ENCODE measurements around the gene ATP6V1G1.
A peak's percentile ranks its signal among the peaks of the same experiment; 100 is the strongest.
"Not testable (repeated sequence)": the region's sequence is repeated elsewhere in the genome, so short reads cannot be mapped to it uniquely, and the experiment has no call there.

The ATP6V1G1 gene

DNA sequence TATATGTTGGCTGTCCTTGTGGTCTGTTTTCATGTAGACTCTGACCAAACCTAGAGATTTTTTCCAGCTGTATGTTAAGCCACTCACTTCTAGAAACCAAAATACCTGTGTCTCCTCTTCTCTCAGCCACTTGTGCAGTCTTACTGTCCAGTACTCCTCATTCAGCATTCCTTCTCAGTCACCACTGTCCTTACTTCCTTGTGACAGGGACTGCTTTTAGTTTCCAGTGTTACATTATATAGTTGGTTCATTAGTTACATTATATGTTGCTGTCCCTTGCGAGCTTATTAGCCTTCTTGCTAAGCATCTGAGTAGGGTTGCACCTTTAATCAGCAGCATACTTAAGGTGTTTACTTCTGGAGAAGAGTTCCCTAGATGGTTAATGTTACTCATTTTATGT is 4.3 kb downstream of the ATP6V1G1 start:
- H3K4me3 ChIP-seq (ENCODE audit: control insufficient read depth, low read depth, low read length), result no peak overlapping the region
- TF ChIP-seq, protein P1, sequence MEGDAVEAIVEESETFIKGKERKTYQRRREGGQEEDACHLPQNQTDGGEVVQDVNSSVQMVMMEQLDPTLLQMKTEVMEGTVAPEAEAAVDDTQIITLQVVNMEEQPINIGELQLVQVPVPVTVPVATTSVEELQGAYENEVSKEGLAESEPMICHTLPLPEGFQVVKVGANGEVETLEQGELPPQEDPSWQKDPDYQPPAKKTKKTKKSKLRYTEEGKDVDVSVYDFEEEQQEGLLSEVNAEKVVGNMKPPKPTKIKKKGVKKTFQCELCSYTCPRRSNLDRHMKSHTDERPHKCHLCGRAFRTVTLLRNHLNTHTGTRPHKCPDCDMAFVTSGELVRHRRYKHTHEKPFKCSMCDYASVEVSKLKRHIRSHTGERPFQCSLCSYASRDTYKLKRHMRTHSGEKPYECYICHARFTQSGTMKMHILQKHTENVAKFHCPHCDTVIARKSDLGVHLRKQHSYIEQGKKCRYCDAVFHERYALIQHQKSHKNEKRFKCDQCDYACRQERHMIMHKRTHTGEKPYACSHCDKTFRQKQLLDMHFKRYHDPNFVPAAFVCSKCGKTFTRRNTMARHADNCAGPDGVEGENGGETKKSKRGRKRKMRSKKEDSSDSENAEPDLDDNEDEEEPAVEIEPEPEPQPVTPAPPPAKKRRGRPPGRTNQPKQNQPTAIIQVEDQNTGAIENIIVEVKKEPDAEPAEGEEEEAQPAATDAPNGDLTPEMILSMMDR (conservative IDR thresholded peaks at IDR 0.05; ENCODE audit: control insufficient read depth, insufficient read depth, low read depth, low read length), result no peak
- DNase-seq (ENCODE audit: low read depth), result no peak

- no peak overlapping the region for H3K4me3 ChIP-seq (ENCODE audit: control insufficient read depth, low read depth, low read length)
- peak; percentile 37 for DNase-seq (ENCODE audit: low read depth)
- TF ChIP-seq, protein P1 (conservative IDR thresholded peaks at IDR 0.05; ENCODE audit: control insufficient read depth, insufficient read depth, low read depth, low read length), result peak; percentile 34
These were observed 4.8 kb downstream of the ATP6V1G1 start for GRCh38 chr9:114592356-114592755.

GRCh38 chr9:114594136-114594535 is 6.6 kb downstream of the ATP6V1G1 start:
- TF ChIP-seq, protein P1 (conservative IDR thresholded peaks at IDR 0.05; ENCODE audit: control insufficient read depth, insufficient read depth, low read depth, low read length), result no peak
- DNase-seq (ENCODE audit: low read depth), result no peak
- no peak overlapping the region for H3K4me3 ChIP-seq (ENCODE audit: control insufficient read depth, low read depth, low read length)

DNA sequence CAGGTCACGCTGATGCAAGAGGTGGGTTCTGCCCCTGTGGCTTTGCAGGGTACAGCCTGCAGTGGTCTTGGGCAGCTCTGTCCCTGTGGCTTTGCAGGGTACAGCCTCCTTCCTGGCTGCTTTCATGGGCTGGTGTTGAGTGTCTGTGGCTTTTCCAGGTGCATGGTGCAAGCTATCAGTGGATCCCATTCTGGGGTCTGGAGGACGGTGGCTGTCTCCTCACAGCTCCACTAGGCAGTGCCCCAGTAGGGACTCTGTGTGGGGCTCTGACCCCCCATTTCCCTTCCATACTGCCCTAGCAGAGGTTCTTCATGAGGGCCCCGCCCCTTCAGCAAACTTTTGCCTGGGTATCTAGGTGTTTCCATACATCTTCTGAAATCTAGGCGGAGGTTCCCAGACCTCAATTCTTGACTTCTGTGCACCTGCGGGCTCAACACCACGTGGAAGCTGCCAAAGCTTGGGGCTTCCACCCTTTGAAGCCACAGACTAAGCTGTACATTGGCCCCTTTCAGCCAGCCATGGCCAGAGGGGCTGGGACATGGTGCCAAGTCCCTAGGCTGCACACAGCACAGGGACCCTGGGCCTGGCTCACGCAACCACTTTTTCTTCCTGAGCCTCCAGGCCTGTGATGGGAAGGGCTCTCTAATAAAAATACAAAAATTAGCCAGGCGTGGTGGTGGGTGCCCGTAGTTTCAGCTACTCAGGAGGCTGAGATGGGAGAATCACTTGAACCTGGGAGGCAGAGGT is 13.1 kb downstream of the ATP6V1G1 start:
- not testable (repeated sequence) for DNase-seq (ENCODE audit: low read depth); H3K4me3 ChIP-seq (ENCODE audit: control insufficient read depth, low read depth, low read length)

DNA sequence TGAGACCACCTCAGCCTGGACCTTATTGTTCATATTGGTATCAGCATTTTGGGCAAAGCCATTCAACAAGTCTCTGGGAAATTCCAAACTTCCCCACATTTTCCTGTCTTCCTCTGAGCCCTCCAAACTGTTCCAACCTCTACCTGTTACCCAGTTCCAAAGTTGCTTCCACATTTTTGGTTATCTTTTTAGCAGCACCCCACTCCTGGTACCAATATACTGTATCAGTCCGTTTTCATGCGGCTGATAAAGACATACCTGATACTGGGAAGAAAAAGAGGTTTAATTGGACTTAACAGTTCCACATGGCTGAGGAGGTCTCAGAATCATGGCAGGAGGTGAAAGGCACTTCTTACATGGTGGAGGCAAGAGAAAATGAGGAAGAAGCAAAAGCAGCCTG is 14.2 kb downstream of the ATP6V1G1 start:
- DNase-seq (ENCODE audit: low read depth); H3K4me3 ChIP-seq (ENCODE audit: control insufficient read depth, low read depth, low read length): not testable (repeated sequence)

GRCh38 chr9:114602620-114603019 is 15.1 kb downstream of the ATP6V1G1 start:
- no peak for DNase-seq (ENCODE audit: low read depth)
- TF ChIP-seq, protein P1 (conservative IDR thresholded peaks at IDR 0.05; ENCODE audit: control insufficient read depth, insufficient read depth, low read depth, low read length), result no peak
- no peak overlapping the region for H3K4me3 ChIP-seq (ENCODE audit: control insufficient read depth, low read depth, low read length)

DNA sequence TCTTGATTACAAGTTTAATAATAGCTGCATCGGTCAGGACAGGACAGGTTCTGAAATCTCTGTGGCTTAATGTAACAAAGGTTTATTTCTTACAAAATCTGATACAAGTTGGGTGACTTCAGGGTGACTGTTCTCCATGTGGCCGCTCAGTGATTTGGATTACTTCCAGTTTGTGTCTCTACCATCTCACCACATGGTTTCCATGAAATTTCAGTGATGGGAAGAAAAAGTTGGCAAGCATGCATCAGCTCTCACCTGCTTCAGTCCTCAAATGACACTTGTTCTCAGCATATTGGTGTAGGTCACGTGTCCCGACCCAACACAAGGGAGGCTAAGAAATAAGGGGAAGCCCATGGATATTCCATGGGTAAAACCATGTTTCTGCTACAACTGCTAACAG is 15.7 kb downstream of the ATP6V1G1 start:
- TF ChIP-seq, protein P1 (conservative IDR thresholded peaks at IDR 0.05; ENCODE audit: control insufficient read depth, insufficient read depth, low read depth, low read length), result no peak
- H3K4me3 ChIP-seq (ENCODE audit: control insufficient read depth, low read depth, low read length), result no peak overlapping the region
- DNase-seq (ENCODE audit: low read depth), result no peak

DNA sequence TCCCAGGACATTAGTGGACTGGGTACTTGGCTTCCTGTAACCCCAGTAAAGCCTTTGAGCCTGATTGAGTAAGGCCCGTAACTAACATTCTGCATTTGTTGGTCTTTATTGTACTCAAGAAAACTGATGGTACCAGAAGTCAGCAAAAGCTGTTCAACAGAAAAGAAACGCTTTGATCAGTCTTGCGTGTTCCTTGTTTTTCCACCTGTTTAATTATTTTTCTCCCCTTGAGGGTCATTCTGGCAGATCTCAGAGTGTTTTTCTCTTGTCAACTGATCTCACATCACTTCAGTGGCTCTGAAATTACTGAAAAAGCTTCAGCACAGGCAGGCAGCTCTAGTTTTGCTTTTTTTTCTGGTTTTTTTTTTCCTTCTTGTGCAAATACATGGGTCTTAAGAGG is 17.4 kb downstream of the ATP6V1G1 start:
- TF ChIP-seq, protein P1 (conservative IDR thresholded peaks at IDR 0.05; ENCODE audit: control insufficient read depth, insufficient read depth, low read depth, low read length), result no peak
- no peak for DNase-seq (ENCODE audit: low read depth)
- no peak overlapping the region for H3K4me3 ChIP-seq (ENCODE audit: control insufficient read depth, low read depth, low read length)
